ENCODE data around the gene ZNF789. TPM values are rescaled to one million over a fixed set of nuclear protein-coding genes. Genes with fewer than 3 reads are reported as not detected.

ZNF789 gene
- total and polyA plus RNA-seq, 9 of the 15 experiments (the other 6 are each of a cell fraction or from before 2014, with no cell fraction given), result 6.1 to 57.0 (median 24.8) TPM

DNA sequence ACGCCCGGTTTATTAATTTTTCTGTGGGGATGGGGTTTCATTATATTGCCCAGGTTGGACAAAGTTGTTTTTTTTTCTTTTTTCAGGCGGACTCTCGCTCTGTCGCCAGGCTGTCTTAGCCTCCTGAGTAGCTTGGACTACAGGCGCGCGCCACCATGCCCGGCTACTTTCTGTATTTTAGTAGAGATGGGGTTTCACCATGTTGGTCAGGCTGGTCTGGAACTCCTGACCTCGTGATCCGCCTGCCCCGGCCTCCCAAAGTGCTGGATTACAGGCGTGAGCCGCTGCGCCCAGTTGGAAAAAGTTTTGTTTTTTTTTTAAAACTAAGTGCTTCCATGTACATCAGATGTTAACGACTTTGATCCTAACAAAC is 27.9 kb downstream of the ZNF789 start (continued):
- TF ChIP-seq, protein P1, sequence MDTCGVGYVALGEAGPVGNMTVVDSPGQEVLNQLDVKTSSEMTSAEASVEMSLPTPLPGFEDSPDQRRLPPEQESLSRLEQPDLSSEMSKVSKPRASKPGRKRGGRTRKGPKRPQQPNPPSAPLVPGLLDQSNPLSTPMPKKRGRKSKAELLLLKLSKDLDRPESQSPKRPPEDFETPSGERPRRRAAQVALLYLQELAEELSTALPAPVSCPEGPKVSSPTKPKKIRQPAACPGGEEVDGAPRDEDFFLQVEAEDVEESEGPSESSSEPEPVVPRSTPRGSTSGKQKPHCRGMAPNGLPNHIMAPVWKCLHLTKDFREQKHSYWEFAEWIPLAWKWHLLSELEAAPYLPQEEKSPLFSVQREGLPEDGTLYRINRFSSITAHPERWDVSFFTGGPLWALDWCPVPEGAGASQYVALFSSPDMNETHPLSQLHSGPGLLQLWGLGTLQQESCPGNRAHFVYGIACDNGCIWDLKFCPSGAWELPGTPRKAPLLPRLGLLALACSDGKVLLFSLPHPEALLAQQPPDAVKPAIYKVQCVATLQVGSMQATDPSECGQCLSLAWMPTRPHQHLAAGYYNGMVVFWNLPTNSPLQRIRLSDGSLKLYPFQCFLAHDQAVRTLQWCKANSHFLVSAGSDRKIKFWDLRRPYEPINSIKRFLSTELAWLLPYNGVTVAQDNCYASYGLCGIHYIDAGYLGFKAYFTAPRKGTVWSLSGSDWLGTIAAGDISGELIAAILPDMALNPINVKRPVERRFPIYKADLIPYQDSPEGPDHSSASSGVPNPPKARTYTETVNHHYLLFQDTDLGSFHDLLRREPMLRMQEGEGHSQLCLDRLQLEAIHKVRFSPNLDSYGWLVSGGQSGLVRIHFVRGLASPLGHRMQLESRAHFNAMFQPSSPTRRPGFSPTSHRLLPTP (IDR thresholded peaks at IDR 0.05; ENCODE audit: borderline replicate concordance, extremely low read depth, insufficient read length), result no peak
- TF ChIP-seq, protein P2, sequence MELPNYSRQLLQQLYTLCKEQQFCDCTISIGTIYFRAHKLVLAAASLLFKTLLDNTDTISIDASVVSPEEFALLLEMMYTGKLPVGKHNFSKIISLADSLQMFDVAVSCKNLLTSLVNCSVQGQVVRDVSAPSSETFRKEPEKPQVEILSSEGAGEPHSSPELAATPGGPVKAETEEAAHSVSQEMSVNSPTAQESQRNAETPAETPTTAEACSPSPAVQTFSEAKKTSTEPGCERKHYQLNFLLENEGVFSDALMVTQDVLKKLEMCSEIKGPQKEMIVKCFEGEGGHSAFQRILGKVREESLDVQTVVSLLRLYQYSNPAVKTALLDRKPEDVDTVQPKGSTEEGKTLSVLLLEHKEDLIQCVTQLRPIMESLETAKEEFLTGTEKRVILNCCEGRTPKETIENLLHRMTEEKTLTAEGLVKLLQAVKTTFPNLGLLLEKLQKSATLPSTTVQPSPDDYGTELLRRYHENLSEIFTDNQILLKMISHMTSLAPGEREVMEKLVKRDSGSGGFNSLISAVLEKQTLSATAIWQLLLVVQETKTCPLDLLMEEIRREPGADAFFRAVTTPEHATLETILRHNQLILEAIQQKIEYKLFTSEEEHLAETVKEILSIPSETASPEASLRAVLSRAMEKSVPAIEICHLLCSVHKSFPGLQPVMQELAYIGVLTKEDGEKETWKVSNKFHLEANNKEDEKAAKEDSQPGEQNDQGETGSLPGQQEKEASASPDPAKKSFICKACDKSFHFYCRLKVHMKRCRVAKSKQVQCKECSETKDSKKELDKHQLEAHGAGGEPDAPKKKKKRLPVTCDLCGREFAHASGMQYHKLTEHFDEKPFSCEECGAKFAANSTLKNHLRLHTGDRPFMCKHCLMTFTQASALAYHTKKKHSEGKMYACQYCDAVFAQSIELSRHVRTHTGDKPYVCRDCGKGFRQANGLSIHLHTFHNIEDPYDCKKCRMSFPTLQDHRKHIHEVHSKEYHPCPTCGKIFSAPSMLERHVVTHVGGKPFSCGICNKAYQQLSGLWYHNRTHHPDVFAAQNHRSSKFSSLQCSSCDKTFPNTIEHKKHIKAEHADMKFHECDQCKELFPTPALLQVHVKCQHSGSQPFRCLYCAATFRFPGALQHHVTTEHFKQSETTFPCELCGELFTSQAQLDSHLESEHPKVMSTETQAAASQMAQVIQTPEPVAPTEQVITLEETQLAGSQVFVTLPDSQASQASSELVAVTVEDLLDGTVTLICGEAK (IDR thresholded peaks at IDR 0.05), result no peak
- TF ChIP-seq, protein P2 (CRISPR knock-in tag; IDR thresholded peaks at IDR 0.05), result no peak
- no peak for TF ChIP-seq POU5F1 (IDR thresholded peaks at IDR 0.05; ENCODE audit: borderline replicate concordance, low read depth, low read length, partially characterized antibody)
- 0 out of 2 replicates have a peak, but pooled peaks have one; percentile 27 for TF ChIP-seq SMARCA5 (IDR thresholded peaks at IDR 0.05)
- no peak for TF ChIP-seq CTBP1 (IDR thresholded peaks at IDR 0.05; ENCODE audit: borderline replicate concordance)
- TF ChIP-seq ZNF561 (CRISPR knock-in tag; conservative IDR thresholded peaks at IDR 0.05), result no peak
- no peak for TF ChIP-seq ZNF384 (IDR thresholded peaks at IDR 0.05; ENCODE audit: low read depth, low read length)
- TF ChIP-seq ILK (tag; IDR thresholded peaks at IDR 0.05; ENCODE audit: borderline replicate concordance, low read depth), result no peak
- no peak for TF ChIP-seq THRAP3 (IDR thresholded peaks at IDR 0.05; ENCODE audit: borderline replicate concordance)
- no peak for TF ChIP-seq RBFOX2 (IDR thresholded peaks at IDR 0.05; ENCODE audit: low read depth, low read length)
- no peak for TF ChIP-seq ARNT (IDR thresholded peaks at IDR 0.05)
- TF ChIP-seq, protein P3, sequence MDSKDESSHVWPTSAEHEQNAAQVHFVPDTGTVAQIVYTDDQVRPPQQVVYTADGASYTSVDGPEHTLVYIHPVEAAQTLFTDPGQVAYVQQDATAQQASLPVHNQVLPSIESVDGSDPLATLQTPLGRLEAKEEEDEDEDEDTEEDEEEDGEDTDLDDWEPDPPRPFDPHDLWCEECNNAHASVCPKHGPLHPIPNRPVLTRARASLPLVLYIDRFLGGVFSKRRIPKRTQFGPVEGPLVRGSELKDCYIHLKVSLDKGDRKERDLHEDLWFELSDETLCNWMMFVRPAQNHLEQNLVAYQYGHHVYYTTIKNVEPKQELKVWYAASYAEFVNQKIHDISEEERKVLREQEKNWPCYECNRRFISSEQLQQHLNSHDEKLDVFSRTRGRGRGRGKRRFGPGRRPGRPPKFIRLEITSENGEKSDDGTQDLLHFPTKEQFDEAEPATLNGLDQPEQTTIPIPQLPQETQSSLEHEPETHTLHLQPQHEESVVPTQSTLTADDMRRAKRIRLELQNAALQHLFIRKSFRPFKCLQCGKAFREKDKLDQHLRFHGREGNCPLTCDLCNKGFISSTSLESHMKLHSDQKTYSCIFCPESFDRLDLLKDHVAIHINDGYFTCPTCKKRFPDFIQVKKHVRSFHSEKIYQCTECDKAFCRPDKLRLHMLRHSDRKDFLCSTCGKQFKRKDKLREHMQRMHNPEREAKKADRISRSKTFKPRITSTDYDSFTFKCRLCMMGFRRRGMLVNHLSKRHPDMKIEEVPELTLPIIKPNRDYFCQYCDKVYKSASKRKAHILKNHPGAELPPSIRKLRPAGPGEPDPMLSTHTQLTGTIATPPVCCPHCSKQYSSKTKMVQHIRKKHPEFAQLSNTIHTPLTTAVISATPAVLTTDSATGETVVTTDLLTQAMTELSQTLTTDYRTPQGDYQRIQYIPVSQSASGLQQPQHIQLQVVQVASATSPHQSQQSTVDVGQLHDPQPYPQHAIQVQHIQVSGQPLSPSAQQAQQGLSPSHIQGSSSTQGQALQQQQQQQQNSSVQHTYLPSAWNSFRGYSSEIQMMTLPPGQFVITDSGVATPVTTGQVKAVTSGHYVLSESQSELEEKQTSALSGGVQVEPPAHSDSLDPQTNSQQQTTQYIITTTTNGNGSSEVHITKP (IDR thresholded peaks at IDR 0.05; ENCODE audit: partially characterized antibody), result no peak

All from K562 (cell line).